Smooth muscle cell (in vitro differentiated cells): ENCODE data around the gene RTP3. TPM values are rescaled to one million over a fixed set of nuclear protein-coding genes. Genes with fewer than 3 reads are reported as not detected.

Experiments
- DNase-seq: peaks from one replicate; lab custom pipeline; 2025; ENCODE audit not compliant: unreplicated experiment; lab: John Stamatoyannopoulos, UW
- H2AFZ ChIP-seq: fragments of 200-600 bp; sonication (generic); 2 replicates; pipeline ENCODE4 v1.6.0; 2016; ENCODE audit warnings: antibody characterized with exemption, low read depth, mild to moderate bottlenecking
- H3F3A ChIP-seq: fragments of 200-600 bp; sonication (generic); 2 replicates; pipeline ENCODE4 v1.6.0; 2017; ENCODE audit warnings: antibody characterized with exemption, low read depth
- H3K27ac ChIP-seq: fragments of 200-600 bp; sonication (generic); 2 replicates; pipeline ENCODE4 v1.5.1; 2016; ENCODE audit warnings: low read depth, mild to moderate bottlenecking
- H3K27me3 ChIP-seq: fragments of 200-600 bp; sonication (generic); 2 replicates; pipeline ENCODE4 v1.6.1; 2016; ENCODE audit warnings: low read depth, mild to moderate bottlenecking
- H3K36me3 ChIP-seq: fragments of 200-600 bp; sonication (generic); 2 replicates; pipeline ENCODE4 v1.5.1; 2016; ENCODE audit warnings: low read depth
- H3K4me1 ChIP-seq: fragments of 200-600 bp; sonication (generic); 2 replicates; pipeline ENCODE4 v1.5.1; 2016; ENCODE audit warnings: low read depth
- H3K4me2 ChIP-seq: fragments of 200-600 bp; sonication (generic); 2 replicates; pipeline ENCODE4 v1.6.0; 2016; ENCODE audit warnings: mild to moderate bottlenecking
- H3K4me3 ChIP-seq: fragments of 200-600 bp; sonication (generic); 2 replicates; pipeline ENCODE4 v1.5.1; 2016; ENCODE audit warnings: mild to moderate bottlenecking
- H3K79me2 ChIP-seq: fragments of 200-600 bp; sonication (generic); 2 replicates; pipeline ENCODE4 v1.6.0; 2016; ENCODE audit warnings: low read depth, mild to moderate bottlenecking
- H3K9ac ChIP-seq: fragments of 200-600 bp; sonication (generic); 2 replicates; pipeline ENCODE4 v1.6.0; 2016; ENCODE audit warnings: low read depth
- H3K9me3 ChIP-seq: fragments of 200-600 bp; sonication (generic); replicated peaks from 2 replicates; pipeline ENCODE4 v1.5.1; 2016; ENCODE audit warnings: low read depth
- H4K20me1 ChIP-seq: fragments of 200-600 bp; sonication (generic); 2 replicates; pipeline ENCODE4 v1.6.0; 2016; ENCODE audit warnings: low read depth
- whole genome bisulfite sequencing: methylation state at CpG from one replicate; pipeline ENCODE4 v1.1.7; 2016; ENCODE audit warnings: low lambda C conversion rate; 5-methylcytosine and 5-hydroxymethylcytosine counted together
- polyA plus RNA-seq: library from polyadenylated mRNA; unstranded; fragments of >200 nt; fragmentation: Nextera tagmentation; extraction: Ambion mirVana; gene quantifications from 2 replicates; pipeline ENCODE4 v1.2.1, GENCODE V29; 2016
- total RNA-seq: library from RNA; depleted of rRNA; stranded (reverse); fragments of >200 nt; gene quantifications from 2 replicates; pipeline ENCODE4 v1.2.3, GENCODE V29; 2014
- TF ChIP-seq, protein P1 (sequence below): fragments of 200-600 bp; sonication (generic); IDR thresholded peaks from 2 replicates; pipeline ENCODE4 v1.5.1; 2017; ENCODE audit warnings: borderline replicate concordance, mild to moderate bottlenecking, antibody characterized with exemption; ENCODE audit not compliant: insufficient read depth, poor library complexity, severe bottlenecking

Gene RTP3
- total and polyA plus RNA-seq, 2 experiments from 2014 or later, result 0.19 TPM; not detected in 1

GRCh38 chr3:46478341-46478740 lies 19.4 kb upstream of the RTP3 start:
- Histone ChIP-seq H2AFZ (no peak overlapping the region), H3K4me2 (no peak overlapping the region), H3K9me3 (no peaks in the 10 kb centered on the region), H3K79me2 (no peaks in the 10 kb centered on the region), H3F3A (no peaks in the 10 kb centered on the region), H4K20me1 (no peaks in the 10 kb centered on the region), H3K36me3 (no peaks in the 10 kb centered on the region), H3K27me3 (no peaks in the 10 kb centered on the region), H3K27ac (no peak overlapping the region), H3K4me3 (no peak overlapping the region), H3K4me1 (no peaks in the 10 kb centered on the region), H3K9ac (no peak overlapping the region)
- WGBS, result 94% methylated on average over 5 of the region's 5 CpGs
- DNase-seq, result no peak
- TF ChIP-seq, protein P1, sequence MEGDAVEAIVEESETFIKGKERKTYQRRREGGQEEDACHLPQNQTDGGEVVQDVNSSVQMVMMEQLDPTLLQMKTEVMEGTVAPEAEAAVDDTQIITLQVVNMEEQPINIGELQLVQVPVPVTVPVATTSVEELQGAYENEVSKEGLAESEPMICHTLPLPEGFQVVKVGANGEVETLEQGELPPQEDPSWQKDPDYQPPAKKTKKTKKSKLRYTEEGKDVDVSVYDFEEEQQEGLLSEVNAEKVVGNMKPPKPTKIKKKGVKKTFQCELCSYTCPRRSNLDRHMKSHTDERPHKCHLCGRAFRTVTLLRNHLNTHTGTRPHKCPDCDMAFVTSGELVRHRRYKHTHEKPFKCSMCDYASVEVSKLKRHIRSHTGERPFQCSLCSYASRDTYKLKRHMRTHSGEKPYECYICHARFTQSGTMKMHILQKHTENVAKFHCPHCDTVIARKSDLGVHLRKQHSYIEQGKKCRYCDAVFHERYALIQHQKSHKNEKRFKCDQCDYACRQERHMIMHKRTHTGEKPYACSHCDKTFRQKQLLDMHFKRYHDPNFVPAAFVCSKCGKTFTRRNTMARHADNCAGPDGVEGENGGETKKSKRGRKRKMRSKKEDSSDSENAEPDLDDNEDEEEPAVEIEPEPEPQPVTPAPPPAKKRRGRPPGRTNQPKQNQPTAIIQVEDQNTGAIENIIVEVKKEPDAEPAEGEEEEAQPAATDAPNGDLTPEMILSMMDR, result no peak

- no peaks in the 10 kb centered on the region for H3K79me2 ChIP-seq
- no peak overlapping the region for H3K27ac ChIP-seq
- no peak overlapping the region for H3K4me3 ChIP-seq
- no peaks in the 10 kb centered on the region for H3K27me3 ChIP-seq
- H3K4me1 ChIP-seq, result no peaks in the 10 kb centered on the region
- H3K9ac ChIP-seq, result no peak overlapping the region
- no peaks in the 10 kb centered on the region for H3F3A ChIP-seq
- no peaks in the 10 kb centered on the region for H4K20me1 ChIP-seq
- H3K4me2 ChIP-seq, result no peak overlapping the region
- DNase-seq, result no peak
- H2AFZ ChIP-seq, result no peak overlapping the region
- TF ChIP-seq, protein P1, result no peak
- 98% methylated on average over 5 of the region's 5 CpGs for WGBS
- no peaks in the 10 kb centered on the region for H3K9me3 ChIP-seq
- no peaks in the 10 kb centered on the region for H3K36me3 ChIP-seq
These were observed 18.8 kb upstream of the RTP3 start for GRCh38 chr3:46479021-46479420.

DNA sequence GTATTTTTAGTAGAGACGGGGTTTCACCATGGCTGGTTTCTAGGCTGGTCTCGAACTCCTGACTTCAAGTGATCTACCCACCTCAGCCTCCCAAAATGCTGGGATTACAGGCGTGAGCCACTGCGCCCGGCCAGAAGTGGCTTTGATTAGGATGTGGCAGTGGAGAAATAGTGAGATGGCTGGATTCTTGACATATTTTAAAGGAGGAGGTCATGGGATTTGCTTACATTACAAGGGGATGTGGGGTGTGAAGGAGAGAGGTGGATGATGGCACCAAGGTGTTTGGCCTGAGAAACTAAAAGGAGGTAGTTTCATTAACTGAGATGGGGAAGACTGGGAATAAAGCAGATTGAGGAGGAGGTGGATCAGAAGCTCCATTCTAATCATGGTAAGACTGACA lies 18.1 kb upstream of the RTP3 start:
- TF ChIP-seq, protein P1, result no peak
- H3K9ac ChIP-seq, result no peak overlapping the region
- H3K36me3 ChIP-seq, result no peaks in the 10 kb centered on the region
- H3K4me2 ChIP-seq, result no peak overlapping the region
- WGBS, result 79% methylated on average over 5 of the region's 5 CpGs
- H3K9me3 ChIP-seq, result no peaks in the 10 kb centered on the region
- no peaks in the 10 kb centered on the region for H3K4me1 ChIP-seq
- H3K79me2 ChIP-seq, result no peaks in the 10 kb centered on the region
- H3K4me3 ChIP-seq, result no peak overlapping the region
- no peak overlapping the region for H2AFZ ChIP-seq
- DNase-seq, result no peak
- H3K27me3 ChIP-seq, result no peaks in the 10 kb centered on the region
- no peaks in the 10 kb centered on the region for H4K20me1 ChIP-seq
- no peaks in the 10 kb centered on the region for H3F3A ChIP-seq
- H3K27ac ChIP-seq, result no peak overlapping the region

- Histone ChIP-seq H3K4me3 (no peak overlapping the region), H3K36me3 (no peaks in the 10 kb centered on the region), H3K4me1 (no peaks in the 10 kb centered on the region), H3K79me2 (no peaks in the 10 kb centered on the region), H3K9me3 (no peaks in the 10 kb centered on the region), H3K27ac (no peak overlapping the region), H3K27me3 (no peaks in the 10 kb centered on the region), H3F3A (no peaks in the 10 kb centered on the region), H3K9ac (no peak overlapping the region), H4K20me1 (no peaks in the 10 kb centered on the region), H3K4me2 (no peak overlapping the region), H2AFZ (no peak overlapping the region)
- 91% methylated on average over 6 of the region's 6 CpGs for WGBS
- no peak for DNase-seq
- TF ChIP-seq, protein P1, result no peak
These were observed 17.1 kb upstream of the RTP3 start for GRCh38 chr3:46480491-46481195.
